ENCODE data around the gene MRPL49.

Gene MRPL49

DNA sequence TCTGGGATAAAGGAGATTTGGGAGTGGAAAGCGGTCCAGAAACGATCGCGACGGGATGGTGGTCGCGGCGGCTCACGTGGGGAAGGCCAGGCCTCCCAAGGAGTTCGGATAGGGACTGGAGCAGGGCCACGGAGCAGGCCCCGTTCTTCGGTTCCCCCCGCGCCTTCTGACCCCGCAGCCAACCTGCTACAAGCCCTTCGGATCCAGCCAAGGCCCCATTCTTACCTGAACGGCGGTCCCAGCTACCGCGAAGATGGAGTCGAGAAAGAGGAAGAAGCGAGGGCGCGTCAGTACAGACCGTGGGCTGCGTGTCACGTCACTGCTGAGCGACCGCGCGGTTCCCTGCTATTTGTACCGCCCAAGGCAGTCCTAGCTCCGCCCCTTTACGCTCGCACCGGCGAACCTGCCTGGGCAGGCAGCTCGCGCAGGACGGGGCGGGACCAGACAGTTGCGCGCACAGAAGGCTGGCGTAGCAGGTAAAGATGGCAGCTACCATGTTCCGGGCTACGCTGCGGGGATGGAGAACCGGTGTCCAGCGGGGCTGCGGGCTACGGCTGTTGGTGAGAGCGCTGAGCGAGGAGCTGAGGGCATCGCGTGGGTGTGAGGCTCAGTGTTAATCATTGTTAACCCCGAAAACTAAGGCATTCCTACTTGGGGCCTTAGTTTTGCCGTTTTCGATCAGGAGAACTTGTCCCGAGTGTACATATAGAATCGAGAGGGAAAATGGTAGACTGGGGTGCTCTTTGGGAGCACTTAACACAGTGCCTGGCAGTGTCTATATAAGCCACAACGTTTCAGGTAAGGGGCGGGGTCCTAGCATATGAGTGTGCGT is at the start of gene MRPL49, which contains the start of gene FAU:
Gene MRPL49 (plus strand): TSS at position 457 of the 832 bp plus-strand sequence. CDS start 26 bp downstream, at position 483.
Gene FAU (minus strand): TSS at position 270 of the 832 bp plus-strand sequence. CDS start 321 bp downstream, outside the sequence.
- DNase-seq (ENCODE audit: low spot score), result peak; percentile 95

DNA sequence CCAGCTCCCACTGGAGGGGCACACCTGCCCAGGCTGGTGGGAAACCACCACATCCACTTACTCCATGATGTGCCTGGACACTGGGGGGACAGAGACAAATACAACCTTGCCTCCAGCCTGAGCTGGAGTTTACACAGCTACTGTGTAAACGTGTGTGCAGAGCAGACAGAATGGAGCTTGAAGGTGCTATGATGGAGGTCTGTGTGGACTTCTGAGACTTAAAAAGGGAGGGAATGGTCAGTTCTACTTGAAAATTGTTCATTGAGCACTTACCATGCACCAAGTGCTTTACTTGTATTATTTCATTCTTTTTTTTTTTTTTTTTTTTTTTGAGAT is 49.5 kb upstream of the MRPL49 start:
- DNase-seq (ENCODE audit: low spot score), result no peak

DNA sequence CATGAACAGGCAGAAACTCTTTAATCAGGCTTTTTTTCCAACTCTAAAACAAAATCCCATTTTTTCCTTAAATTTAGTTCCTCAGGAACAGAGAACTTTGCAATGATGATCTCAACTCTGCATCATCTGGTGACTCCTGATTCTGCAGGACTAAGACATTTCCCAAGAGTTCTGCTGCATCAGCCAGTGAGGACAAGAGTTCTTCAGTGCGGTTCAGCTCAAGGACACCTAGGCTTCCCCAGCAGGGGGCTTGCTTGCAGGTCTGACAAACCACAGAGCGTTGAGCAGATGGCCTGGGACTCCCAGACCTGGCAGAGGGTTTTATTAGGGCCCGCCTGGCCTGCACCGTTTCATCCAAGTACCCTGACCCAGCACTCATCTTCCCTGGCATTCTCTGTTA is 44.7 kb upstream of the MRPL49 start:
- no peak for DNase-seq (ENCODE audit: low spot score)

DNA sequence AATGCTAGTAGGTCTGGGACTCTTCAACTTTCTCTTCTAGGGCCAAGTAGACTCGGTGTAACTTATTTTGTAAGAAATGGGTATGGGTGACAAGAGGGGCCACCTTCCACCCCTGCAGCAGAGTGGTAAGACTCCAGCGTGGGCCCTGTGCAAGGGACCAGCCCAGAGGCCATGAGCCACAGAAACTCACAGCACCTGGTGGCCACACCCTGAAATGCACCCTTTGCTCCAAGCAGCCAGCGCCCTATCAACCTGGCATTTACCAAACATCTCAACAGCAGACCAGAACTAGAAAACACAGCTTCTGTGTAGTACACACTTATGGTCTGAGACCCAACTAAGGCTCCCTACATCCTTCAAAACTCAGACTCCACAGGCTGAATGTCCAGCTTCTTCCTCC is 44.0 kb upstream of the MRPL49 start:
- DNase-seq (ENCODE audit: low spot score), result no peak

DNA sequence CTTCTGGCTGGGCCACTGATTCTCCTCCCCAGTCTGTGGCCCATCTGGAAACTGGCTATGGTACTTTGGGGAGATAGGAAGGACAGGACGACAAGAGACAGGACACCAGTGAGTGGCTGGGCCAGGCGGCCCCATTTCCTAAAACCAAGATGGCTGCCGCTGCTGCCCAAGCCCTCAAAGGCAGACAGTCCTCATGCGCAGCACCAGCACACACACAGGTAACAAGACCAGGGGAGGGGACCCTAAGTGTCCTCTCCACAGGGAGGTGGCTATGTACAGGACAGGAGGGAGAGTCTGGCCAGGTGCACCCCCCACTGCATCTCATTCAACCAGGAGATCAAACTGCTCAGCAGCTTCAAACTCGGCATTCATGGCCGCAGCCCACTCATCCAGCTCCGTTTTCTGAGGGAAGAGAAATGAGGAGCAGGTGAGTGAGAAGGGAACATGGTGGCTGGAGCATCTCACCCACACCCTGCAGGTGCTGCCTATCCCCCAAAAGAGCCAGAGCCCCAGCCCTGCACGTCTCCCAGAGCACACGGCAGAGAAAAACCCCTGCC is 43.3 kb upstream of the MRPL49 start:
- no peak for DNase-seq (ENCODE audit: low spot score)

DNA sequence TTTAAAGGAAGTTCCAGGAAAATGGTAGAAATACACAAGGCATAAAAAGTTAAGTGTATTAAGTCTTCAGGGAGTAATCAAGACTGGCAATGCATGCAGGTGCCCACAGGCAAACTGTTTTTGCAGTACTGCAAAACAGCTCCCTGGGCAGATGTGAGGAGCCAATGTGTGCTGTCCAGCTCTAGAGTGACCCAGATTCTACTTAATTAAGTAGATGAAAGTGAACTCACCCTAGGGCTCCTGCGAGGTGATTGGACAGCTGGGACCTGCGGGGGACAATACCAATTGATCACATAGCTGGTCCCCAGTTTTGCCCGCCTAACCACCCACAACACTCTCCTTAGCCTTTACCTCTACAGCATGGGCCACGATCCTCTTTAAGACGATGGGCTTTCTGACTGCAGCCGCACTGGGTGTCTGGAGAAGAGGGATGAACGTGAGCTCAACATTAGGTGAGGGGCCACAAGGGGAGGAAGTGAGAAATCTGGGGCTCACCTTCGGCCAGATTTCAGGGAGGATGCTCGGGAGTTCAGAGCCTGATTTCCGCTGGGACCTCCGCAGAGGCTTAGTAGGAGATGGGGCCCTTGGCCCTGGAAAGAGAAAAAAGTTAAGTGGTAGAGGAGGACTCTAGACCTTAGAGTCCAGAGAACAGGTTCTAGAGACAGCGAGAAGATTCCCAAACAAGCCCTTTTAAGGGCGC is 38.8 kb upstream of the MRPL49 start:
- no peak for DNase-seq (ENCODE audit: low spot score)

DNA sequence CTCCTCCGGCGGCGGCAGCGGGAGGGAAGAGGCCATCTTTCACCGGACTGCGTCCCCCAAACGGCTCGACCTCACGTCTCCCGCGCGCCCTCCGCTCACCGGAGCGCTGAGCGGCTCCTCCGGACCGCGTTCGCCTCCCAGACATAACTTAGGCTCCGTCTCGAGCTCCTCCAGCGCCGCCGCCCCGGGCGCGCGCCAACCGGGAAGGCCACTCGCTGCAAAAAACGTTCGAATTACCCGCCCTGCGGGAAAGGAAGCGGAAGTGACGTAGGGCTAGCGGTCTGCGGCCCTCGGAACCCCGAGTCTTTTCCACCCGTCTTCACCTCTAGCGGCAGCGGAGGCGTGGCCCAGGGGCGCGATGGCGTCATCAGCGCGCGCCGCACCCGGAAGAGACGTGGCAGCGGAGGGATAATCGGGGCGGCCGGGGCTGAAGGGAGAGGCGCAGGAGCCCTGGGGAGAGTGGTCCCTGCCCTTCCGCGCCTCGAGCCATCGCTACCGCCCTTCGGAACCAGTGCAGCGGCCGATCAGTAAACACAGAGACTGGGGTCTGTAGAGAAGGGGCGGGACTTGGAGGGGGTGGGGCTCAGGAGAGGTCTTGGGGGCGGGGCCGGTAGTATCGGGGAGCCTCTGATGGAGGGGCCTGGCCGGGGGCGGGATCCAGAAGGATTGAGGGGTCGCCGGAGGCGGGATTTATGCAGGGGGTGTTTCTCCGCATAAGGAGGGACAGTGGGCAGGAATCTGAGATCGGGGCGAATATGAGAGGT is 38.1 kb upstream of the MRPL49 start, which contains the start of the genes CDCA5 and ZFPL1:
Gene CDCA5 (minus strand): TSS at position 207 of the 764 bp plus-strand sequence. CDS start 62 bp downstream, at position 145.
Gene ZFPL1 (plus strand): TSS at position 389 of the 764 bp plus-strand sequence. CDS start 477 bp downstream, outside the sequence.
- peak; percentile 97 for DNase-seq (ENCODE audit: low spot score)

DNA sequence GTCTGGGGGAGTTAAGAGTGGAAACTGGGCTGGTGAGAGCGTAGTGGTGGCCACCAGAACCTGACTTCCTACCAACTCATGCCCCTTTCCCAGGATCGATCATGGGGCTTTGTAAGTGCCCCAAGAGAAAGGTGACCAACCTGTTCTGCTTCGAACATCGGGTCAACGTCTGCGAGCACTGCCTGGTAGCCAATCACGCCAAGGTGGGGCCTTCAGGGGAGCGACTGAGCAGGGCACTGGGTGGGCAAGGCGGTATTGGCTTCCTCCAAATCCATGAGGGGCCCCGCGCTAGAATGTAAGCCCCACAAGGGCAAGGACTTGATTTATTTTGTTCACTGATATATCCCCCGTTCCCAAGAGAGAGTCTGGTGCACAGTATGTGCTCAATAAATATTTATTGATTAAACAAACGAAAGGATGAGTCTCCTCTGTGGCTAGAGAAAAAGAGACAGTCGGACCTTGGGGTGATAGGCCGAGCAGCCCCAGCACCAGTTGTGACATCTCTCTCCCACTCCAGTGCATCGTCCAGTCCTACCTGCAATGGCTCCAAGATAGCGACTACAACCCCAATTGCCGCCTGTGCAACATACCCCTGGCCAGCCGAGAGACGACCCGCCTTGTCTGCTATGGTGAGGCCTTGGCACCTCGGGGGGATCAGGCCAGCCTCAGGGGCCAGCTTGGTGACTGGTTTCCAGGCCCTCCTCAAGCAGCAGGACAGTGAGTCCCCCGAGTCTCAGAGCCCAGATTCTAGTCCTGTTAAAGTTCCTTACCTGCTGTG is 37.3 kb upstream of the MRPL49 start:
- no peak for DNase-seq (ENCODE audit: low spot score)

DNA sequence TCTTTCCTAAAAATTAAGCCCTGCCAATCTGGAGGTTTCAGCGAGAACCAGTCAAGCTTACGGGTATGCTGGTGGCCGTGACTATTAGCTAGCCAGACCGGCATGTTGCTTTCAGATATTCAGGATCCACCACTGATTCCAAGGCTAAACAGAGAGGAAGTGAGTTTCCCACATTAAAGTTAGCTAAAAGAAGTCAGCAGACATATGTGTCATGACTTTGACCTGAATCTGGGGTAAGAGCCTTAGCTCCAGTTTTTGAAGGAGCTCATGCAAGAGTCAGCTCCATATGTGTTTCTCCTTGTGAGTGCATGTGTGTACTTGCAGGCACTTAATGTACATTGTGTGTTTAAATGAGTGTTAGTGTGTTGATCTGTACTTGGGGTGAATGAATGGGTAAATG is 36.7 kb upstream of the MRPL49 start:
- DNase-seq (ENCODE audit: low spot score), result no peak

DNA sequence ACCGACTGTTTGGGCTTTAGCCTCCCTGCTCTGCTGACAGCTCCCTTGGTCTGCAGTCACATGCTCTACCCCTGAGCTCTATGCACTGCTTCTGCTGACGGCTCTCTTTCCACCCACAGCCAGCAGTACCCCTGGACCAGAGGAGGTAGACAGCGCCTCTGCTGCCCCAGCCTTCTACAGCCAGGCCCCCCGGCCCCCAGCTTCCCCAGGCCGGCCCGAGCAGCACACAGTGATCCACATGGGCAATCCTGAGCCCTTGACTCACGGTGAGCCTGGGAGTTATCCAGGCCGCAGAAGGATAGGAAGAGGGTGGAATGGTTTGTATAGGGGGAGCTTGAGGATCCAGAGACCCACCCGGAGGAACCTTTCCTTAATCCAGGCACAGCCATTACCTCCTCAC is 35.3 kb upstream of the MRPL49 start:
- DNase-seq (ENCODE audit: low spot score), result no peak

DNA sequence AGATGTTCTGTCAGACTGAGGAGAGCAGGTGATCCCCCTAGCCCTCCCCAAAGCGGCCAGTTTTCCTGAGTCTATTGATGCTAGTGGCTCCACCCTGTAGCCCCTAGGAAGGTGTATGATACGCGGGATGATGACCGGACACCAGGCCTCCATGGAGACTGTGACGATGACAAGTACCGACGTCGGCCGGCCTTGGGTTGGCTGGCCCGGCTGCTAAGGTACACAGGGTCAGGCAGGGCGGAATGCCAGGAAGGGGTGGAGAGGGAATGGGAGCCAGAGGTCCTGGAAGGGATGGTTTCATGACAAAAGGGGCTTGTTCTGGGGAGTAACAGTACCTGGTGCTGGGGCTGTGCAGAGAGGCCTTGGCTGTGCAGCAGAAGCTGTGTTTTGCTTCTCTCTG is 34.9 kb upstream of the MRPL49 start:
- DNase-seq (ENCODE audit: low spot score), result no peak

DNA sequence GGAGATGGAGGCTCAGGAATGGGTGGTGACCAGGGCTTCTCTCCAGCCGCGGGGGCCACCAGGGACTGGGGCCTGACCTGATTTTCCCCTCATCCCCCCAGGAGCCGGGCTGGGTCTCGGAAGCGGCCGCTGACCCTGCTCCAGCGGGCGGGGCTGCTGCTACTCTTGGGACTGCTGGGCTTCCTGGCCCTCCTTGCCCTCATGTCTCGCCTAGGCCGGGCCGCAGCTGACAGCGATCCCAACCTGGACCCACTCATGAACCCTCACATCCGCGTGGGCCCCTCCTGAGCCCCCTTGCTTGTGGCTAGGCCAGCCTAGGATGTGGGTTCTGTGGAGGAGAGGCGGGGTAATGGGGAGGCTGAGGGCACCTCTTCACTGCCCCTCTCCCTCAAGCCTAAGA is 34.3 kb upstream of the MRPL49 start:
- no peak for DNase-seq (ENCODE audit: low spot score)

DNA sequence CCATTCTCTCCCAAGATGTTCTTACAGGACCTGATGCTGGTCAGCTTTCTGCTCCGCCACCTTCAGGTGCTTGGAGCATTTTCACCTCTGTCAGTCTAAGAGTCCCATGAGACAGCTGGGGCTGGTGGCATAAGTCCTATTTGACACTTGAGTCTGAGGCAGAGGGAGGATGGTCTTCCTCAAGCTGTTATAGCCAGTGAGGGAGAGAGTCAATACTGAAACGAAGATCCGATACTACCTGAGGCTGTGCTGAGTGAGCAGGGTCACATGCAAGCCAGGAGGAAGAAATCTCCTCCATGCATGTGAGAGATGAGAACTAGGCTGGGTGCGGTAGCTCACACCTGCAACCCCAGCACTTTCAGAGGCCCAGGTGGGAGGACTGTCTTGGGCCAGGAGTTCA is 32.5 kb upstream of the MRPL49 start:
- no peak for DNase-seq (ENCODE audit: low spot score)

DNA sequence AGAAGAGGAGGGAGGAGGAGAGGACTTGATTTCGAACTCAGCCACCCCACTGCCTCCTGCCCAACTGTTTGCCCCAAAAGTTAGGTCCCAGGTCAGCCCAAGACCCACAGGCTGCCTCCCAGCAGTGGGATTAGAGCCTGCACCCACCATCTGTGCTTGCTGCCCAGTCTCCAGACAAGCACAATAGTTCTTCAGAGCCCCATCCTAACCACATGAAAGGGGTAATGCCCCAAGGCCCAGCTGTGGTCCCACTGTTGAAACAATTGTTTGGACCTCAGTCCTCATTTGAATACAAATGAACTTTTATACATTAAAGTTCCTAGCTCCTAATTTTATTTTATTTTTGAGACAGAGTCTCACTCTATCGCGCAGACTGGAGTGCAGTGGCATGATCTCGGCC is 31.5 kb upstream of the MRPL49 start:
- no peak for DNase-seq (ENCODE audit: low spot score)

DNA sequence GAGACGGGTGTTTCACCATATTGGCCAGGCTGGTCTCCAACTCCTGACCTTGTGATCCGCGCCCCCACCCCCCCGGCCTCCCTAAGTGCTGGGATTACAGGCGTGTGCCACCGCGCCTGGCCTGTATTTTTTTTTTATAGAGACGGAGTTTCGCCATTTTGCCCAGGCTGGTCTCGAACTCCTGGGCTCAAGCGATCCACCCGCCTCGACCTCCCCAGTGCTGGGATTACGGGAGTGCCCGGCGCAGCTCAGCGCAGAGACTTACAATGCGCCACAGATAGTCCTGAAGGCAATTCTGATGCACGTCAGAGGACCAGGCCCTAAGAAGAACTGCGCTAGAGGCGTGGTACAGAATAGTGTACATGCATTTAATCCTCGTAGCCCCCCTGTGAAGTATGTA is 26.7 kb upstream of the MRPL49 start:
- no peak for DNase-seq (ENCODE audit: low spot score)

DNA sequence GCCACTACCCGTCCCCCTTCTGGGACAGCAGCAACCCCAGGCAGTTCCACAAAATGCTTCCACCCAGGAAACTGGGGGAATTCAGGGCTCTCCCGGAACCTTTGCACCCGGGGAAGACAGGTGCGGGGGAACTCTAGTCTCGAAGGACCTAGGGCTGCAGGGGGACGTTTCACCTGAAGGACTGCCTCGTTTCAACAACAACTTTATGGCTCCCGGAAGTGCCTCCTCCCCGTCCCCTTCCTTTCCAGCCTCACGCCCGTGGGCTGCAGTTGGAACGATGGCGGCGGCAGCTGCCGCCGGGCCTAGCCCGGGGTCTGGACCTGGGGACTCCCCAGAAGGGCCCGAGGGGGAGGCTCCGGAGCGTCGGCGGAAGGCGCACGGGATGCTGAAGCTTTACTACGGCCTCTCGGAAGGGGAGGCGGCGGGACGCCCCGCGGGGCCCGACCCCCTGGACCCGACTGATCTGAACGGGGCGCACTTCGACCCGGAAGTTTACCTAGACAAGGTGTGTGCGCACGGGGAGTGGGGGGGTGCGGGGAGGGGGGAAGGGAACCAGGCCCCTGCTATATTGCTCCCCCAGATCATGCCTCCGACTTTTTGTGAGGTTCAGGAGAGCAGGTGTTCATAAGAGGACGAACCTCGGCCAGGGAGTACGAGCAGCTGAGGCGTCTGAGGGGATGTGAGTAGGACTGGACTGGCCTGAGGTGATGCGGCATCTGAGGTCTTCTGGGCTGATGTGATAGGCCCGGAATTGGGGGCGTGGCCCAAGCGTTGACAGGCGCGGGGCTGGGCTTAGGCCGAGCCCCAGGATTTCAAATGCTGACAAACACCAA is 25.9 kb upstream of the MRPL49 start, which contains the start of gene VPS51:
Gene VPS51 (plus strand): TSS at position 241 of the 833 bp plus-strand sequence. CDS start 37 bp downstream, at position 278.
- DNase-seq (ENCODE audit: low spot score), result peak; percentile 90

DNA sequence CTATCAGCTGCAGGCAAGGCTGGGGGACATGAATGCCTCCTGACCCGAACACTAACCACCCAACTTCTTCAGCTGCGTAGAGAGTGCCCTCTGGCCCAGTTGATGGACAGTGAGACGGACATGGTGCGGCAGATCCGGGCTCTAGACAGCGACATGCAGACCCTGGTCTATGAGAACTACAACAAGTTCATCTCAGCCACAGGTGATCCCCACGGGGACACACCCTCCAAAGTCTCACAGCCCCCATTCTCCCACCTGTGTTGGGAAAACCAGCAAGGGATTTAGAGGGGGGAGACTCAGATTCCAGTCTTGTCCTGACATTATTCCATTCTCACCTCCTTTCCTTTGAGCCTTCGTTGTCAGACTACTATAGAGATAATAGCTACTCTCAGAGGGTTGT is 25.2 kb upstream of the MRPL49 start:
- no peak for DNase-seq (ENCODE audit: low spot score)

DNA sequence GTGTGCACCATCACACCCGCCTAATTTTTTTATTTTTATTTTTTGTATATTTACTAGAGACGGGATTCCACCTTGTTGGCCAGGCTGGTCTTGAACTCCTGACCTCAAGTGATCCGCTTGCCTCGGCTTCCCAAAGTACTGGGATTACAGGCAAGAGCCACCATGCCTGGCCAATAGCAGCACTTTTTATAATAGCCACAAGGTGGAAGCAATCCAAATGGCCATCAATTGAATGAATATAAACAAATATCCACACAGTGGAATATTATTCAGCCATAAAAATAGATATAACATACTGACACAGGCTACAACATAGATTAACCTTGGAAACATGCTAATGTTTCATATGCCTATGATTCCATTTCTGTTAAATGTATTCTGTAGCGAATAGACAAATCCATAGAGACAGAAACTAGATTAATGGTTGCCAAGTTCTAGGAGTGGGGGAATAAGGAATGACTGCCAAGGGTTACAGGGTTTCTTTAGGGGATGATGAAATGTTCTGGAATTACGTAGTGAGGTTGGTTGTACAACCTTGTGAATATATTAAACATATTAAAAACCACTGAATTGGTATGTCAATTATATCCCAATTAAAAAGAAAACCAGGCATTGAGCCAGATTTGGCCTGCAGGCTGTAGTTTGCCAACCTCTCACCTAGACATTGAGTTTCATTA is 21.3 kb upstream of the MRPL49 start:
- no peak for DNase-seq (ENCODE audit: low spot score)
